Natural killer cell (primary cell): ENCODE measurements around the gene JSRP1. TPM values are rescaled to one million over a fixed set of nuclear protein-coding genes. Genes with fewer than 3 reads are reported as not detected.

ENCODE experiments used
- ATAC-seq, 3 donors: fragments of 150-1000 bp in 2 of 3; fragments of 200-7000 bp in 1 of 3; cut with Tn5 transposase; 1 replicate in 1 of 3; 2 replicates in 2 of 3; pipeline ENCODE4 v1.10.0; 2021; ENCODE audit warnings: mild to moderate bottlenecking in 2 of 3, moderate library complexity in 2 of 3
- DNase-seq, 2 donors: peaks; one replicate each; pipeline versions ENCODE4 v3.0.0 to v3.0.0-alpha.2; 2013 to 2021; ENCODE audit warnings: mixed read lengths in 1 of 2
- H3K27ac ChIP-seq: one replicate; pipeline ENCODE4 v1.5.1; 2013; ENCODE audit warnings: mild to moderate bottlenecking, low read length
- H3K27me3 ChIP-seq: one replicate; pipeline ENCODE4 v1.6.1; 2013; ENCODE audit warnings: low read length; ENCODE audit not compliant: control insufficient read depth, insufficient read depth
- H3K36me3 ChIP-seq: one replicate; pipeline ENCODE4 v1.6.1; 2013; ENCODE audit warnings: low read length; ENCODE audit not compliant: control insufficient read depth, insufficient read depth
- H3K4me1 ChIP-seq: one replicate; pipeline ENCODE4 v1.6.1; 2013; ENCODE audit warnings: low read length; ENCODE audit not compliant: control insufficient read depth, insufficient read depth
- H3K4me3 ChIP-seq: one replicate; pipeline ENCODE4 v1.5.1; 2013; ENCODE audit warnings: low read length
- H3K9me3 ChIP-seq: one replicate; pipeline ENCODE4 v1.6.1; 2013; ENCODE audit warnings: low read length; ENCODE audit not compliant: control insufficient read depth, insufficient read depth
- H3K27ac Mint-ChIP-seq, 2 donors: one replicate each; pipeline ENCODE4 v1.8.0; 2022; ENCODE audit warnings: mild to moderate bottlenecking in 2 of 2, mixed read lengths in 2 of 2, moderate library complexity in 1 of 2
- H3K27me3 Mint-ChIP-seq, 2 donors: one replicate each; pipeline ENCODE4 v1.8.0; 2022; ENCODE audit warnings: low read depth in 2 of 2, mixed read lengths in 2 of 2
- H3K36me3 Mint-ChIP-seq: one replicate; pipeline ENCODE4 v1.8.0; 2022; ENCODE audit warnings: mixed read lengths
- H3K4me1 Mint-ChIP-seq, 2 donors: one replicate each; pipeline ENCODE4 v1.8.0; 2022; ENCODE audit warnings: mixed read lengths in 2 of 2
- H3K4me3 Mint-ChIP-seq: one replicate; pipeline ENCODE4 v1.8.0; 2022; ENCODE audit warnings: mild to moderate bottlenecking, moderate library complexity, mixed read lengths
- H3K9me3 Mint-ChIP-seq, 2 donors: one replicate each; pipeline ENCODE4 v1.8.0; 2022; ENCODE audit warnings: mixed read lengths in 2 of 2
- CTCF ChIP-seq: fragments of 200-600 bp; IDR thresholded peaks from one replicate; pipeline ENCODE4 v1.8.0; 2022; ENCODE audit warnings: antibody characterized with exemption
- WGBS: methylation state at CpG from one replicate; pipeline ENCODE4 v1.1.7; 2013; ENCODE audit warnings: missing lambda C conversion rate; ENCODE audit not compliant: insufficient coverage; 5-methylcytosine and 5-hydroxymethylcytosine counted together
- intact Hi-C: fragments of 100-400 bp; cut with micrococcal nuclease; formaldehyde crosslinking; loops from one replicate; pipeline ENCODE4 v1.14.2; 2022
- total RNA-seq, 4 donors: library from RNA; stranded (reverse); fragments of 120-200 nt in 1 of 4; gene quantifications; one replicate each; pipeline versions ENCODE4 v1.2.3 to v1.2.4, GENCODE V29; 2013 to 2022

The JSRP1 gene
- total RNA-seq, 3 donors from 2014 or later (not counting 1 experiment from before 2014, with no cell fraction given): 0.82 to 2.0 TPM; not detected in 1

- Histone ChIP-seq H3K9me3 (no peaks in the 10 kb centered on the region), H3K4me3 (peak overlapping the region; percentile 26), H3K27ac (no peak overlapping the region), H3K27me3 (peaks cover 31% of the 10 kb centered on the region), H3K4me1 (peaks cover 44% of the 10 kb centered on the region), H3K36me3 (peaks cover 5% of the 10 kb centered on the region)
- H3K27me3 Mint-ChIP-seq: peaks cover 0 to 18% of the 10 kb centered on the region in 2 donors
- no peaks in the 10 kb centered on the region for H3K36me3 Mint-ChIP-seq
- DNase-seq: peak in 1 of 2 donors; percentile 31
- H3K4me3 Mint-ChIP-seq: peak overlapping the region; percentile 75
- H3K9me3 Mint-ChIP-seq: no peaks in the 10 kb centered on the region
- 5% methylated on average over 18 of the region's 18 CpGs for WGBS
- TF ChIP-seq CTCF: peak; percentile 3
- intact Hi-C loops: no loop called here
- ATAC-seq: peak in 1 of 3 donors; percentile 7
- H3K4me1 Mint-ChIP-seq: peaks cover 0 to 17% of the 10 kb centered on the region in 2 donors
- H3K27ac Mint-ChIP-seq: no peak overlapping the region
These were observed 3.5 kb downstream of the JSRP1 start for GRCh38 chr19:2252797-2253105.

GRCh38 chr19:2252055-2252796 is 4.0 kb downstream of the JSRP1 start:
- H3K4me3 Mint-ChIP-seq: peak overlapping the region; percentile 74
- DNase-seq (peak in 1 of 2 donors; percentile 32), ATAC-seq (no peak)
- H3K4me3 ChIP-seq: peak overlapping the region; percentile 26
- H3K27me3 Mint-ChIP-seq: peaks cover 0 to 18% of the 10 kb centered on the region in 2 donors
- no peaks in the 10 kb centered on the region for H3K9me3 ChIP-seq
- no peaks in the 10 kb centered on the region for H3K9me3 Mint-ChIP-seq
- H3K36me3 Mint-ChIP-seq: no peaks in the 10 kb centered on the region
- WGBS: 6% methylated on average over 74 of the region's 74 CpGs
- no peak overlapping the region for H3K27ac ChIP-seq
- H3K27me3 ChIP-seq: peaks cover 31% of the 10 kb centered on the region
- peaks cover 39% of the 10 kb centered on the region for H3K4me1 ChIP-seq
- intact Hi-C loops: no loop called here
- no peak for TF ChIP-seq CTCF
- no peak overlapping the region for H3K27ac Mint-ChIP-seq
- peaks cover 7% of the 10 kb centered on the region for H3K36me3 ChIP-seq
- peaks cover 0 to 17% of the 10 kb centered on the region in 2 donors for H3K4me1 Mint-ChIP-seq

- H3K36me3 Mint-ChIP-seq: no peaks in the 10 kb centered on the region
- H3K9me3 Mint-ChIP-seq: no peaks in the 10 kb centered on the region
- no peak overlapping the region for H3K4me3 ChIP-seq
- H3K4me1 Mint-ChIP-seq: peaks cover 0 to 17% of the 10 kb centered on the region in 2 donors
- peak overlapping the region; percentile 69 for H3K4me3 Mint-ChIP-seq
- H3K36me3 ChIP-seq: peaks cover 15% of the 10 kb centered on the region
- no peak overlapping the region for H3K27ac ChIP-seq
- DNase-seq: peak in 1 of 2 donors; percentile 54
- no peaks in the 10 kb centered on the region for H3K9me3 ChIP-seq
- TF ChIP-seq CTCF: no peak
- H3K27me3 Mint-ChIP-seq: peaks cover 0 to 18% of the 10 kb centered on the region in 2 donors
- peaks cover 35% of the 10 kb centered on the region for H3K4me1 ChIP-seq
- intact Hi-C loops: no loop called here
- ATAC-seq: peak in 2 of 3 donors; percentile 23 to 27
- H3K27me3 ChIP-seq: peaks cover 31% of the 10 kb centered on the region
- 6% methylated on average over 125 of the region's 125 CpGs for WGBS
- H3K27ac Mint-ChIP-seq: no peak overlapping the region
These were observed 4.8 kb downstream of the JSRP1 start for GRCh38 chr19:2251106-2252054.
